HG03469 (cell line): ENCODE data around the gene ALG6.

Experiments
- ATAC-seq: cut with Tn5 transposase; IDR thresholded peaks from one replicate; pipeline ENCODE4 v1.9.1; 2021; ENCODE audit warnings: mild to moderate bottlenecking, moderate library complexity, moderate number of reproducible peaks; ENCODE audit not compliant: unreplicated experiment

ALG6 gene

GRCh38 chr1:63487336-63488065 lies 120.1 kb downstream of the ALG6 start:
- no peak for ATAC-seq
